Gastrocnemius medialis (tissue), 4 donors: Measurements from ENCODE around the gene C19orf25. TPM values are rescaled to one million over a fixed set of nuclear protein-coding genes. Genes with fewer than 3 reads are reported as not detected.

ENCODE experiments used
- ATAC-seq, 2 donors: fragments of 150-250 bp; one replicate each; pipeline ENCODE4 v1.9.1; 2016
- DNase-seq, 2 donors: peaks; one replicate each; pipeline ENCODE4 v3.0.0-alpha.2; 2019
- H3K27ac ChIP-seq, 4 donors: fragments of 200-600 bp; sonication (generic); 1 replicate in 1 of 4; 2 replicates in 3 of 4; pipeline ENCODE4 v1.5.1; 2016 to 2018; ENCODE audit warnings: mild to moderate bottlenecking in 2 of 4, moderate library complexity in 1 of 4
- H3K27me3 ChIP-seq, 3 donors: fragments of 200-600 bp; sonication (generic) in 2 of 3; 1 replicate in 1 of 3; 2 replicates in 2 of 3; pipeline versions ENCODE4 v1.5.1 to v1.6.0; 2016 to 2019; ENCODE audit warnings: mild to moderate bottlenecking in 1 of 3, moderate library complexity in 1 of 3
- H3K36me3 ChIP-seq, 2 donors: fragments of 200-600 bp; sonication (generic) in 1 of 2; one replicate each; pipeline ENCODE4 v1.5.1; 2017 to 2018
- H3K4me1 ChIP-seq, 2 donors: fragments of 200-600 bp; sonication (generic) in 1 of 2; one replicate each; pipeline ENCODE4 v1.5.1; 2016 to 2017; ENCODE audit warnings: mild to moderate bottlenecking in 2 of 2
- H3K4me3 ChIP-seq, 4 donors: fragments of 200-600 bp; sonication (generic) in 3 of 4; 1 replicate in 1 of 4; 2 replicates in 3 of 4; pipeline ENCODE4 v1.5.1; 2016 to 2019; ENCODE audit warnings: mild to moderate bottlenecking in 2 of 4
- H3K9me3 ChIP-seq, 3 donors: fragments of 200-600 bp; sonication (generic) in 2 of 3; 1 replicate in 1 of 3; 2 replicates in 2 of 3; pipeline ENCODE4 v1.5.1; 2016 to 2019
- POLR2A ChIP-seq, 2 donors: fragments of 450-650 bp; IDR thresholded peaks; one replicate each; pipeline ENCODE4 v1.6.1; 2017; ENCODE audit warnings: antibody characterized with exemption in 2 of 2, mild to moderate bottlenecking in 2 of 2, moderate library complexity in 2 of 2
- in situ Hi-C, 4 donors: fragments of 200-750 bp; cut with MboI; loops; one replicate each; pipeline versions ENCODE4 v1.15.0 to v1.8.0; 2017; ENCODE audit warnings: low sequenced_read_pairs in 4 of 4
- intact Hi-C: fragments of 100-400 bp; cut with DNase I; formaldehyde crosslinking; loops from one replicate; pipeline ENCODE4 v1.15.1; 2023; ENCODE audit warnings: low total_unique reads
- total RNA-seq, 4 donors: library from RNA; depleted of rRNA; stranded (reverse); fragments of >200 nt; gene quantifications; one replicate each; pipeline versions ENCODE4 v1.1.0 to v1.2.3, GENCODE V29; 2016
- TF ChIP-seq, protein P1 (sequence below), 5 experiments: fragments of 450-650 bp in 3 of 5; fragments of 200-600 bp in 2 of 5; sonication (generic) in 2 of 5; IDR thresholded peaks in 4 of 5; conservative IDR thresholded peaks in 1 of 5; 1 replicate in 4 of 5; 2 replicates in 1 of 5; pipeline ENCODE4 v1.5.1; 2016 to 2019; ENCODE audit warnings: antibody characterized with exemption in 5 of 5, mild to moderate bottlenecking in 3 of 5, moderate library complexity in 3 of 5

Gene C19orf25
- total RNA-seq, 4 donors from 2014 or later = 18.7 to 25.7 (median 19.9) TPM

DNA sequence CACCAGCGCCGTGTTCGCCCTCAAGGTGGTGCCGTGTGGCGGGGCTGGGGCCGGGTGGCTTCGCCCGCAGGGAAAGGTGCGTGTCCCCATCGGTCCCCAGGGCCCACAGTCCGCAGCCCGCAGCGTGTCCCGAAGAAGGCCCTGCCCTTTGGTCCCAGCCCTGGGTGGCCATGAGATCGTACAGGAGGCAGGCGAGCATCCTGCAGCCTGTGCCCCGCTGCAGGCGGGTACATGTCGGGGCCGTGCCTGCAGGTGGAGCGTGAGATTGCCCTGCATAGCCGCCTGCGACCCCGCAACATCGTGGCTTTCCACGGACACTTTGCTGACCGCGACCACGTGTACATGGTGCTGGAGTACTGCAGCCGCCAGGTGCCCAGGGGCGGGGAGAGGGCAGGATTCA lies 46.3 kb upstream of the C19orf25 start:
- Histone ChIP-seq H3K9me3 (no peaks in the 10 kb centered on the region), H3K4me1 (no peaks in the 10 kb centered on the region), H3K27me3 (peaks cover 34 to 54% (median 45%) of the 10 kb centered on the region in 3 donors), H3K27ac (no peak overlapping the region), H3K36me3 (no peaks in the 10 kb centered on the region), H3K4me3 (no peak overlapping the region)
- DNase-seq = no peak
- intact Hi-C loops (no loop called here), in situ Hi-C loops (loop anchor here in 1 of 4 donors (25.0 kb wide), 1 partner anchor 237 kb away; the partner anchor contains the start of gene ONECUT3)
- ATAC-seq = no peak
- TF ChIP-seq POLR2A (IDR thresholded peaks at IDR 0.05) = no peak
- TF ChIP-seq, protein P1, sequence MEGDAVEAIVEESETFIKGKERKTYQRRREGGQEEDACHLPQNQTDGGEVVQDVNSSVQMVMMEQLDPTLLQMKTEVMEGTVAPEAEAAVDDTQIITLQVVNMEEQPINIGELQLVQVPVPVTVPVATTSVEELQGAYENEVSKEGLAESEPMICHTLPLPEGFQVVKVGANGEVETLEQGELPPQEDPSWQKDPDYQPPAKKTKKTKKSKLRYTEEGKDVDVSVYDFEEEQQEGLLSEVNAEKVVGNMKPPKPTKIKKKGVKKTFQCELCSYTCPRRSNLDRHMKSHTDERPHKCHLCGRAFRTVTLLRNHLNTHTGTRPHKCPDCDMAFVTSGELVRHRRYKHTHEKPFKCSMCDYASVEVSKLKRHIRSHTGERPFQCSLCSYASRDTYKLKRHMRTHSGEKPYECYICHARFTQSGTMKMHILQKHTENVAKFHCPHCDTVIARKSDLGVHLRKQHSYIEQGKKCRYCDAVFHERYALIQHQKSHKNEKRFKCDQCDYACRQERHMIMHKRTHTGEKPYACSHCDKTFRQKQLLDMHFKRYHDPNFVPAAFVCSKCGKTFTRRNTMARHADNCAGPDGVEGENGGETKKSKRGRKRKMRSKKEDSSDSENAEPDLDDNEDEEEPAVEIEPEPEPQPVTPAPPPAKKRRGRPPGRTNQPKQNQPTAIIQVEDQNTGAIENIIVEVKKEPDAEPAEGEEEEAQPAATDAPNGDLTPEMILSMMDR (IDR thresholded peaks at IDR 0.05 in 4 of 5, conservative IDR thresholded peaks at IDR 0.05 in 1 of 5) = no peak

DNA sequence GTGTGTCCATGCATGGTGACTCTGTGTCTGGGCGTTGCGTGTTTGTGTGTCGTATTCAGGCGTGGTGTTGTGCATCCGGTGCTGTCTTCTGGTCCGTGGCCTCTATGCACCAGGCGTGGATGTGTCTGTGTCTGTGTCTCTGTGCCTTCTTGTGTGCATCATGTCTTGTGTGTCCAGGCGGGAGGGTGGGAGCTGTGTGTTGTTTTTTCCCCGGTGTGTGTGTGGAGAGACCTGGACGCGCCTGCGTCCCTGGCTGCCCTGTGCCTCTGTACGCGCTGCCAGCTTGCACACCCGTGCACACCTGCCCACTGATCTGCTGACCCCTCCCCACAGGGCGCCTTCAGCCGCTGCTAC lies 45.9 kb upstream of the C19orf25 start:
- Histone ChIP-seq H3K4me3 (no peak overlapping the region), H3K27ac (no peak overlapping the region), H3K9me3 (no peaks in the 10 kb centered on the region), H3K36me3 (no peaks in the 10 kb centered on the region), H3K4me1 (no peaks in the 10 kb centered on the region), H3K27me3 (peaks cover 34 to 52% (median 42%) of the 10 kb centered on the region in 3 donors)
- intact Hi-C loops (no loop called here), in situ Hi-C loops (loop anchor here in 1 of 4 donors (25.0 kb wide), 1 partner anchor 237 kb away; the partner anchor contains the start of gene ONECUT3)
- DNase-seq (no peak), ATAC-seq (no peak)
- TF ChIP-seq, protein P1 (IDR thresholded peaks at IDR 0.05 in 4 of 5, conservative IDR thresholded peaks at IDR 0.05 in 1 of 5) = no peak
- TF ChIP-seq POLR2A (IDR thresholded peaks at IDR 0.05) = no peak

DNA sequence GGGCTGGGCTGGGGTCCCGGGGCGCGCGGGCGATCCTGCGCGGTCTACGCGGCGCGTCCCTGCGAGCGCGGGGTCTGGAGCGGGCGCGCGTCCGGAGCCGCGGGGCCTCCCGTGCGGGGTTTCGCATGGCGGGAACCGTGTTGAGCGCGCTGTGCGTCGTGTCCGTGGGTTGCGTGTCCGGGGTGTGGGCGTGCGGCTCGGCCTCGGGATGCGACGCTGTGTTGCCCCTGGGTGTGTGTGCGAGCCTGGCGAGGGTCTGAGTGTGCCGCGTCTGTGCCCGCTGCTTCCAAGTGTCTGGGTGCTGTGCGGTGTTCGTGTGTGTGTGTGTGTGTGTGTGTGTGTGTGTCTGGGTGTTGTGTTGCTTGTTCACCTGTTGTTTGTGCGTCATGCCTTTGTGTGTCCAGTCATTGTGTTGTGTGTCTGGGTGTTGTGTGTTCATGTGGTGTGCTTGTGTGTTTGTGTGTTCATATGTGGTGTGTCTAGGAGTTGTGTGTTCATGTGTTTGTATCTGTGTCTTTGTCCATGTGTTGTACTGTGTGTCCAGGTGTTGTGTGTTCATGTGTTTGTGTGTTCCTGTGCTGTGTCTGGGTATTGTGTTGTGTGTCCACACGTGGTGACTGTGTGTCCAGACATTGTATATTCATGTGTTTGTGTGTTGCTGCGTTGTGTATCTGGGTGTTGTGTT lies 45.4 kb upstream of the C19orf25 start:
- peak overlapping the region in 1 of 4 donors; percentile 8 for H3K4me3 ChIP-seq
- no peak for ATAC-seq
- H3K36me3 ChIP-seq = no peaks in the 10 kb centered on the region
- no peak overlapping the region for H3K27ac ChIP-seq
- intact Hi-C loops = no loop called here
- no peak for TF ChIP-seq POLR2A (IDR thresholded peaks at IDR 0.05)
- TF ChIP-seq, protein P1 (IDR thresholded peaks at IDR 0.05 in 4 of 5, conservative IDR thresholded peaks at IDR 0.05 in 1 of 5) = no peak
- no peaks in the 10 kb centered on the region for H3K9me3 ChIP-seq
- in situ Hi-C loops = no loop called here
- H3K4me1 ChIP-seq = no peaks in the 10 kb centered on the region
- peaks cover 34 to 46% (median 38%) of the 10 kb centered on the region in 3 donors for H3K27me3 ChIP-seq
- DNase-seq = no peak

DNA sequence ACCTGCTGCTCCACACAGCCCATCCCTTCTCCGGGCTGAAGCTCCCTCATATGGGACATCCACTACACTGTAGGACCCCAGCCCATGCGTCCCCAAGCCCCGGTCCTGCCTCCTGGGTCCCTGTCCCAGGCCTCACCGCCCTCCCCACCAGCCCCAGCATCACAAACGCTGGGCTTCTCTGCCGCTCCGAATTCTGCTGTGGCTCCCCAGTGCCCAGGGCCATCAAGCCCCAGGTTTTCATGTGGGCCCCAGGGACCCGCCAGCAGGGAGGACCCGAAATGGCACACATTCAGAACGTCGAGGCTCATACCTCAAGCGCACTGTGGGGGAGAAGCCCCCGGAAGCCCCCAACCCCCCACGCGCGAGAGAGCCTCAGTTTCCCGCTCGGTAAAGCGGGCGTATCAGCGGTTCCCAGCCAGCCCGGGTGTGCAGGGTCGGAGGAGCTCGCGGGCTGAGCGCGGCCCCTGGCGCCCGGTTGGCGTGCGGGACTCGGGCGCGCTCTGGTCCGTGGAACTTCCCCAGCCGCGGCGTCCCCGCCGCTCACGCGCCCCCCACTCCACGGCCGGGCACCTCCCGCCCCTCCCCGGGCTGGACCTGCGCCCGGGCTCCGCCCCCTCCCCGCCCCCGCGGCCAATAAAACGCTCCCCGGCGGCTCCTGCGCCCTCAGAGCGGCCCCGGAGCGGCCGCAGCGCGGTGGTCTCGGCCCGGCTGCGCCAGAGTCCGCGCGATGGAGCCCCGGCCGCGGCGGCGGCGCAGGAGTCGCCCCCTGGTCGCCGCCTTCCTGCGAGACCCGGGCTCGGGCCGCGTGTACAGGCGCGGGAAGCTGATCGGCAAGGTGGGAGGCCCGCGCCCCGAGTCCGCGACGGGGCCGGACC lies 44.6 kb upstream of the C19orf25 start, which contains the start of gene PLK5:
PLK5 (plus strand) TSS at position 666 of the 875 bp plus-strand sequence. CDS start 2,920 bp downstream, outside the sequence.
- DNase-seq = no peak
- ATAC-seq = no peak
- intact Hi-C loops (no loop called here), in situ Hi-C loops (no loop called here)
- Histone ChIP-seq H3K36me3 (no peaks in the 10 kb centered on the region), H3K27me3 (peaks cover 28 to 39% (median 33%) of the 10 kb centered on the region in 3 donors), H3K4me1 (no peaks in the 10 kb centered on the region), H3K9me3 (no peaks in the 10 kb centered on the region), H3K27ac (no peak within 1 kb of the TSS), H3K4me3 (peak within 1 kb of the TSS in 1 of 4 donors; percentile 8)
- no peak for TF ChIP-seq POLR2A (IDR thresholded peaks at IDR 0.05)
- TF ChIP-seq, protein P1 (IDR thresholded peaks at IDR 0.05 in 4 of 5, conservative IDR thresholded peaks at IDR 0.05 in 1 of 5) = no peak
